Midbrain (tissue), 1 donor: ENCODE data around the gene AKIP1.
A peak's percentile ranks its signal among the peaks of the same experiment; 100 is the strongest.
"Not testable (repeated sequence)": the region's sequence is repeated elsewhere in the genome, so short reads cannot be mapped to it uniquely, and the experiment has no call there.

ENCODE experiments used
- DNase-seq: peaks from one replicate; lab custom pipeline; 2025; lab: John Stamatoyannopoulos, UW

Gene AKIP1, protein sequence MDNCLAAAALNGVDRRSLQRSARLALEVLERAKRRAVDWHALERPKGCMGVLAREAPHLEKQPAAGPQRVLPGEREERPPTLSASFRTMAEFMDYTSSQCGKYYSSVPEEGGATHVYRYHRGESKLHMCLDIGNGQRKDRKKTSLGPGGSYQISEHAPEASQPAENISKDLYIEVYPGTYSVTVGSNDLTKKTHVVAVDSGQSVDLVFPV

DNA sequence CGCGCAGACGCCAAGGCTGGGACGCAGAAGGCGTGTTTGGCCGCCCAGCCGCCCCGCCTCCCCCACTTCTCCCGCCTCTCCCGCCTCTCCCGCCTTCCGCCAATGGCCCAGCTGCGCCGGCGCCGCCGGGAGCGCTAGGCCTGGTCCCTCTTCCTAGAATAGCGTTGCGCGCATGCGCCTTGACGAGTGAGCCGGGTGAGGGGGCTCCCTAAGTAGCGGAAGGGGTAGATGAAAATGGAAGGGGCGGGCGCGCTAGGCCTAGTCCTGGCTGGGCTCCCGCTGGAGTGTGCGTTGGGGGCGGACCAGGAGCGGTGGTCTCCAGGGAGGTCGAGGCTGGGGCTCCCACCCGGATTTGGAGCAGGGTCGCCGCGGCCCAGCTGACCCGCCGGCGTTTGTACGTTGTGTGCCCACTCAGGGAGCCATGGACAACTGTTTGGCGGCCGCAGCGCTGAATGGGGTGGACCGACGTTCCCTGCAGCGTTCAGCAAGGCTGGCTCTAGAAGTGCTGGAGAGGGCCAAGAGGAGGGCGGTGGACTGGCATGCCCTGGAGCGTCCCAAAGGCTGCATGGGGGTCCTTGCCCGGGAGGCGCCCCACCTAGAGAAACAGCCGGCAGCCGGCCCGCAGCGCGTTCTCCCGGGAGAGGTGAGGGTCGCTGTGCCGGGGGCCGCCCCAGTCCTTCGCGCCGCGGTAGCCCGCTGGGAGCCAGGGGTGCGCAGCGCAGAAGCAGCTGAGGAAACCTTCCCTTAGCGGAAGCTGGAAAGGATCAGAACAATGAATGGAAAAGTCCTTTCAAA, at the start of gene AKIP1:
TSS of gene AKIP1 (plus strand) at position 161 of the 795 bp plus-strand sequence. CDS start at position 422, 261 bp downstream.
- DNase-seq: peak; percentile 97

DNA sequence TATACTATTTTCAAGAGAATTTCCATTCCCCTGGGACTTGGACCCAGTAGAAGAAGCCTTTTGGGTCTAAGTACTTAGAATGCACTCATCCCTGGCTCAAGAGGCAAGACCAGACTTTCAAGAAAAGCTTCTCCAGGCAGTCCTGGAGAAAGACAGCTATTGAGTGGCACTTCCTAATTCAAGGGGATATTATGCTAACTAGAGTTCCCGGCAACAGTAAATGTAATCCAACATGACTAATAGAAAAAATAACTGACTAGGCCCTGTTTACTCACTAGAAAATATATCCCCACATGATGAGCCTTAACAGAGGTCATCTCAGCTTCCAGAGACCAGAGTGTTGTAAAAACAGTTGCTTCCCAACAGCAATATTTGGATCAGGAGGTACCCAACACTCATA, 47.2 kb upstream of the AKIP1 start:
- no peak for DNase-seq

DNA sequence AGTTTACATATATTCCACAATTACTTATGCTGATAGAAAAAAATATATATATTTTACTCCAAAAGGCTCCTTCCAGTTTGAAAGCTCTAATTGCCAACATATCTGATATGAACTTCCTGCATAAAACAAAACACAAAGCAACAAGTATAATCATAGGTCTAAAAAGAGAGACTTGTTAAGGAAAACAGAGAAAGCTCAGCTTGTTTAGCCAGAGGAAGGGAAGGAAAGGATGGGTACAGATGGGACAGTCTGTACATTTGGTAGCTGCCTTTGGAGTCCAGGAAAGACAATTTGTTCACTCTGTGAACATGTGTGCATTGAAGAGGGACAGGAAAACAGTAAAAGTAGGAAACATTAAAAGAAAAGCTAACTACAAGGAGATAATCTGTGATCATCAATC, 45.7 kb upstream of the AKIP1 start:
- no peak for DNase-seq

DNA sequence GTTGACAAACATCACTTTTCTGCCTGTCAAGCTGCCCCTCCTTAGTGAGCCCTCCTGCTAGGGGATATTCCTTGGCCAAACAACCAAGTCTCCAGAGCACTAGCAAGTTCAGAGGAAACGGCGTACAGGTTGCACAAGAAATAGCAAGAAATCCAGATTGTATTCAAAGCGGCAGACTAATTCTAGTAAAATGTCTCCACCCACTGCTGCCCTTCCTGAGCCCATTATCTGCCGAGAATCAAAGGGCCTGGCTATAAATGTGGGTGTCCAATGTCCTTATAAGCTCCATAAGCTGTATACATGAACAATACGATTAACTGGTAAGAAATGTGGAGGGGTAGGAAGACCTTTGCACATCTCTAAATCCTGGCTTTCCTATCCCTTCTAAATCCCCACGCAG, 44.0 kb upstream of the AKIP1 start:
- DNase-seq: no peak

DNA sequence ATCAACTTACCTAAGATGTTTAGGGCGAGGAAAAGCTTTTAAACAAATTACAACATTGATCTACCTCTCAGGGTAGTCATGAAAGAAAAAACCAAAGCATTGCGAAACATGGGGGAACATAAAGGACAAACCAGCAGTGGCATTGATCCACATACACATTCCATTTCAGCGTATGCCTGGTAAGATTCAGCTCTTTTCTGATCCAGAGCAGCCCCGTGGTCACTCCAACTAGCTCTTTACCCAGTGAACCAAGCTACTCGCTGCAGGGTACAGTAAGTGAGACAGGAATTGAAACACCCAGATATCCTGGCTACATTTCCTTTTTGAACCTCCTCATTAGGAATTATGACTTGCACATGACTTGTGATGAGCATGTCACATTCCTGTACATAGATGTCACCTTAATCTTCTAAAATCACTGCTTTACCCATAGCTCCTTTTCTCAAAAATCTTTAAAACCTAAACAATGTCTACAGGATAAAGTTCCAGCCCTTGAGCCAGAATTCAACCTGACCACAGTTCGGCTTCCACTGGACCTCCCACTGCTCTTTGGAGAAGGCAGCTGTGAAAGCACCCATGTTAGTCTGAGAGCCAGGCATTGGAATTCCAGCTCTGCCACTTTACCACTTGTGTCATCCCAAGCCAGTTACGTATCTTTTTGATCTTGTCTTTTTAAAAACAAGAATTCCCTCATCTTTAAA, 42.9 kb upstream of the AKIP1 start:
- DNase-seq: no peak

DNA sequence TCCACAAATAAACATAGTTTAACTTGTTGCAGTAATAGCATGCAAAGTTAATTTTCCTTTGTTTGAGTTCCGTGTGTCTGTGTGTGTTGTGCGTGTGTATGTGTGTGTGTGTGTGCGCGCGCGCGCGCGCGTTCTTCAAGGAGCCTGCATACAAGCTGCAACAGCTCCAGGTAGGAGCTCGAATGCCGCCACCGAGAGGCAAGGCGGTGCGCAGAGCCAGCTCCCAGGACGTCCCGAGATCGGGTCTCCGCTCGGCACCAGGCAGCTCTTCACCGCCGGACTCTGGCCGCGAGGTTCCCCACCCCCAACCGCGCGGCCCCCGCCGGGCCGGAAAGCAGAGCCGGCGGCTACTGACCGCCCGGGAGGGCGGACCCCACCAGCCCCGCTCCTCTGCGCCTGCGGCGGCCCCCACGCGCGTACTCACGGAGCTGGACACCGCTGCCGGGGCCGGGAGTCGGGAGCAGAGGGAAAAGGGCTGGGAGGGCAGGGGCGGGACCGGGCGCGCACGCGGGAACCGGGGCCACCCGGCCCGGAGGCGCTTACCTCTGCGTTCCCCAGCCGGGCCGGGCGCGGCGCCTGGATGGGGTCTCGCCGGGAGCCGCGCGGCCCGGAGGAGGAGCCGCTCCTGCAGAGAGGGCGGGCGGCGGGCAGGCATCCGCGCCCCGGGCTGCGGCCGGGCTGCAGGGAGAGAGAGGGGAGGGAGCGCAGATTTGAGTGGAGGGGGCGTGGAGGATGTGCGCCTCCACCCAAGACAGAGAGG, 40.4 kb upstream of the AKIP1 start:
- peak; percentile 14 for DNase-seq

DNA sequence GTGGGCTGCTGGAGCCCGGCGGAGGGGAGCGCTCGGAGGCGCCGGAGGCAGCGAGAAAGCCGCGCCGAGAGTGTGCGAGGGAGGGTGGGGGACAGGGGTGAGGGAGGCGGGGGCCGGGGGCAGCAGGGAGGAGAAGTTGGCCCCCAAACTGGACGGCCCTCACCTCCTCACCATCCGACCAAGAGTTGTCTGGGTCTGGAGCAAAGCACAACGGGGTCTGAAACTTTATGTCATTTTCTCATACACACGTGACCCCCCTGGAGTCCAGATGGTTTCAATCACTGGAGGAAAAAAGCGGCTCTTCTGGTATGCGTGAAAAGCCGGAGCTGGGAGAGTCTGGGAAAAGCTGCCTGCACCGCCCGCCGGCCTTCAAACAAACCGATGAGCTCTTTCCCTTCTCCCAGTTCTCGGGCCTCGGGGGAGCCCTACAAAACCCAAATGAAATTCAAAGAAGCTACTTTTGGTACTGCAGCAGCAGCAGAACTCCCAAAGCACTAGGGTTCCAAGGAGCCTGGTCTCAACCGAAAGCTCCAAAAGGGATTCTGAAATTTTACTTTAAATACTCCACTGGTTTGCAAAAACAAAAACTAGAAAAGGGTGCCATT, 39.7 kb upstream of the AKIP1 start:
- DNase-seq: peak; percentile 59

DNA sequence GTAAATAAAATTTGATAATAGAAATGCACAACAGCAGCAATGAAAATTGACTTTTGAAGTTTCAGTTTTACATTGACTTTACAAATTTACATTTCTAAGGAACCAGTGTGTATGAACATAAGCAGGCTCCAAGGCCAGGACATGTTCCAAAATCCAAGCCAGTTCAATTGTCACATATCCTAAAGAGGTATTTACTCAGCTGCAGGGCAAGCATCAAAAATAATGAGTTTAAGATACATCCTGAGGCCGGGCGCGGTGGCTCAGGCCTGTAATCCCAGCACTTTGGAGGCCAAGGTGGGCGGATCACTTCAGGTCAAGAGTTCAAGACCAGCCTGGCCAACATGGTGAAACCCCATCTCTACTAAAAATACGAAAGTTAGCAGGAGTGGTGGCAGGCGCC, 39.0 kb upstream of the AKIP1 start:
- no peak for DNase-seq

DNA sequence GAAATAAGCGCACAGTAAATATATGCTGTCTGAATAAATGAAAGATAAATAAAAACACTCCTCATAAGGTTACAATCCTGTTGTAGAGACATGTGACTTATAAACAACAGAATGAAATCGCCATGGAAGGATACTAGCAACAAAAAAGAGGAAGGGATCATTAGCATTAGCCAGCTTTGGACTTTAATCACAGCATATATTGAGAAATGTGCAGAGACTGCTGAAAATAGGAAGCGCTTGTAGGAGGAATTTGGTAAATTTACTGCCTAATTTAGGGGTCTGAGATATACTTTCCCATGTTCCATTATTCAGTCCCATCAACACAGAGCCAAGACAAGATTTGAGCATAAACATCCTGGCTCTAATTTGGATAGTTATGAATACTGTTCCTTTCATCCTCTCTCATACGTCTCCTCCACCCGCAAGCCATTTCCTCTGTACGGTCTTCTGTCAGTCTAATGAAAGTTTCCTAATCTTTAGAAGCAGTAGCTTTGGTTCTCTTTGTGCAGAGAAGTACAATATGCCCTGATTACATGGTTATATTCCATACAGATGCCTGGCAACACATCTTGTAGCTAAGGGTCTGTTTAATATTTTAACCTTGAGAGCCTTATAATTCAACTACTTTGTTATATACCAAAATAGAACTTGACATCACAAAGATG, 37.1 kb upstream of the AKIP1 start:
- DNase-seq: peak; percentile 3

DNA sequence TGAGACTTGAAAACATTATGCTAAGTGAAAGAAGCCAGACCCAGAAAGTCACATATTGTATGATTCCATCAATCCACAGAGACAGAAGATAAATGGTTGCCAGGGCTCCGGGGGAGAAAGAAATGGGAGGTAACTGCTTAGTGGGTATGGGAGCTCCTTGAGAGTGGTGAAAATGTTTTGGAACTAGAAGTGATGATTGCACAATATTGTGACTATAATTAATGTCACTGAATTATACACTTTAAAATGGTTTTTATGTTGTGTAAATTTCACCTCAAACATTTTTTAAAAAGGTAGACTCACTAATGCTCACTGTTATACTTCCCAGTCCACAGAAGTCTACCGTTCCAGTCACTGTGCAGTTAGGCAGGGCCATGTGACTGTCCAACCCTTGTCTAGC, 32.2 kb upstream of the AKIP1 start:
- DNase-seq: no peak

DNA sequence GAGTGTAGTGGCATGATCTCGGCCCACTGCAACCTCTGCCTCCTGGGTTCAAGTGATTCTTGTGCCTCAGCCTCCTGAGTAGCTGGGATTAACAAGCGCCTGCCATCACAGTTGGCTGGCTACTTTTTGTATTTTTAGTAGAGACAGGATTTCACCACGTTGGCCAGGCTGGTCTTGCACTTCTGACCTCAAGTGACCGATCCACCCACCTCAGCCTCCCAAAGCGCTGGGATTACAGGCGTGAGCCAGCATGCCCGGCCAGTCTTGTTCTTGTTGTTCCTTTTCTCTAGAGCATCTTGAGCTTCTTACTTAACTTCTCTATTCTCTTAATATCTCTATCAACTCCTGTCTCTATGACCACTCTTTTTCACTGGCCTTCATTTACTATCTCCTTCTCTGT, 29.4 kb upstream of the AKIP1 start:
- not testable (repeated sequence) for DNase-seq

DNA sequence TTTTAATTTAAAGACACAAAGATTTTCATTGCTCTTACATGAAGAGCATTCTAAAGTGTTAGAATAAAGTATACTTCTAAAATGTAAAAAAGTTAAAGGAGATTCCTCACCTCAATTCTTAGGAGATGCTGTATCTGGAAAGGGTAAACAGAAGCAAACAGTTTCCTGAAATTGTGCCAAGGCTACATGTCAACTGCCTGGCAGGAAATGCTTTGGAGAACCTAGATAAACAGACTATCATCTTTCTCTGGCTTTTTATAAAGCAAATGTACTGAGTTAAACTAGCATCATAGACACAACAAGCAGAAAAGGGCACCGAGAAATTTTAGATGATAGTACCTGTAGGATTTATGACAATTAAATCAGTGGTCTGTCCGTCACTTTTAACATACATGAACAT, 24.7 kb upstream of the AKIP1 start:
- DNase-seq: no peak

DNA sequence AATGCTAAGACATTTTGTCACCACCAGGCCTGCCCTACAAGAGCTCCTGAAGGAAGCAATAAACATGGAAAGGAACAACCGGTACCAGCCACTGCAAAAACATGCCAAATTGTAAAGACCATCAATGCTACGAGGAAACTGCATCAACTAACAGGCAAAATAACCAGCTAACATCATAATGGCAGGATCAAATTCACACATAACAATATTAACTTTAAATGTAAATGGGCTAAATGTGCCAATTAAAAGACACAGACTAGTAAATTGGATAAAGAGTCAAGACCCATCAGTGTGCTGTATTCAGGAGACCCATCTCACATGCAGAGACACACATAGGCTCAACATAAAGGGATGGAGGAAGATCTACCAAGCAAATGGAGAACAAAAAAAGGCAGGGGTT, 19.8 kb upstream of the AKIP1 start:
- DNase-seq: not testable (repeated sequence)

DNA sequence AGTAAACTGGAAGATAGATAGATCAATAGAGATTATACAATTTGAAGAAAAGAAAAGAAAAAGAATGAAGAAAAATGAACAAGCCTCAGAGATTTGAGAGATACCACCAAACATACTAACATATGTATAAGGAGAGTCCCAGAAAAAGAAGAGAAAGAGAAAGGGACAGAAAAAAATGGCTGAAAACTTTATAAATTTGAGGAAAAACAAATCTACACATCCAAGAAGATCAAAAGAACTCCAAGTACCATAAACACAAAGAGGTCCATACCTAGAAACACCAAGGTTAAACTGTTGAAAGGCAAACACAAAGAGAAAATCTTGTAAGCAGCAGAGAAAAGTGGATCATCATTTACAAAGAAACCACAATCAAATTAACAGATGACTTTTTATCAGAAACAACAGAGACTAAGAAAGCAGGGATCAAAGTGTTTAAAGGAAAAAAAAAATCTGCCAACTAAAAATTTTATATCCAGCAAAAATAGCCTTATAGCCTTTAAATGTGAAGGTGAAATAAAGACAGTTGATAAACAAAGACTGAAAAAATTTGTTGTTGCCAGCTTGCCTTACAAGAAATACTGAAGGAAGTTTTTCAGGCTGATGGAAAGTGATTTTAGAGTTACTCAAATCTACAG, 11.8 kb upstream of the AKIP1 start:
- DNase-seq: no peak

DNA sequence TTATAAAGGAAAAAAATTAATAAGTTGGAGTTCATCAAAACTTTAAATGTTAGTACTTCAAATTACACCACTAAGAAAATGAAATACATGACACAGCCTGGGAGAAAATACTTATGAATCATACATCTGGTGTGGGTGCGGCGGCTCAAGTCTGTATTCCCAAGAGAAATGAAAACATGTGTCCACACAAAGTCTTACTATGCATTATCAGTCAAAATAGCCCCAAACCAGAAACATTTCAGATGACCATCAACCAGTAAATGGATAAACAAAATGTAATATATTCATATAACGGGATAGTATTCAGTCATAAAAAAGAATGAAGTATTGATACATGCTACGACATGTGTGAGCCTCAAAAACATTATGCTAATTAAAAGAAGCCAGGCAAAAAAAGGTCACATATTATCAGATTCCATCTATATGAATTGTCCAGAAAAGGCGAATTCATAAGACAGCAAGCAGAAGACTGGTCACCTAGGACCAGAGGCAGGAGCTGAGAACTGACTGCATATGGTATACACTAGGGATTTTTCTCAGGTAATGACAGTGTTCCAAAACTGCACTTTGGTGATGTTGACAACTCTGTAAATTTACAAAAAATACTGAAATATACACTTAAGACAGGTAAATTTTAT, 5.3 kb upstream of the AKIP1 start:
- no peak for DNase-seq

DNA sequence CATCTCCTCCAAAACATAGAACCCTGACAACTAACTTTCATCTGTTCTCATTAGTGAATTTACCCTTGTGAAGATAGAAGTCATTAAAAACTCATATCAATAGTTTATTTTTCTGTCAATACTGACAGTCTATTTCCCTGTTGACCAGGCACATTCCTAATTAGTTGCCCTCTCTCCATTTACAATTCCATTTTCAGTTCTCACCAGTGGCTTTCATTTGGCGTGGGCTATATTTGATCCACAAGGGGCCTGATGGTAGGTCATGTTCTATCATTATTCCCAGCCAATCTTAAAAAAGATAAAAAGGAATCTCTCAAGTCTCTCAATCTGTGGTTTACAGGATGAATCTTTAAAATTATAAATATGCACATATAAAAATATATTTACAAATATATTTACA, 3.9 kb upstream of the AKIP1 start:
- no peak for DNase-seq

DNA sequence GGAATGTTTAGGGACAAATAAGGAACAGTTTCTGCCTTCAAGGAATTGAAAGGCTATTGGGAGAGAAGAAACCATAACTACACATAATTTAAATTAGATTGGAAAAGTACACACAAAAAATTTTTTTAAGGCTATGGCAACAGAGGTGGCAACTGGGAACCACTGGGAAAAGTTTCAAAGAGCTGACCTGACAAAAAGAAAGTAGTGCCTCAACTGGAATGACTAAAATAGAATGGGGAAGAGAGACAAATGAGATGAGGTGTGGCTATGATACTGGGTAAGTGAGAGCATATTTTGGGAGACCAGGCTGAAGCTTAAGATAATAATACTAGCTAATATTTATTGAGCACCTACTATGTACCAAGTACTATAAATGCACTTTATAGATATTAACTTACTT, 2.9 kb upstream of the AKIP1 start:
- DNase-seq: no peak

DNA sequence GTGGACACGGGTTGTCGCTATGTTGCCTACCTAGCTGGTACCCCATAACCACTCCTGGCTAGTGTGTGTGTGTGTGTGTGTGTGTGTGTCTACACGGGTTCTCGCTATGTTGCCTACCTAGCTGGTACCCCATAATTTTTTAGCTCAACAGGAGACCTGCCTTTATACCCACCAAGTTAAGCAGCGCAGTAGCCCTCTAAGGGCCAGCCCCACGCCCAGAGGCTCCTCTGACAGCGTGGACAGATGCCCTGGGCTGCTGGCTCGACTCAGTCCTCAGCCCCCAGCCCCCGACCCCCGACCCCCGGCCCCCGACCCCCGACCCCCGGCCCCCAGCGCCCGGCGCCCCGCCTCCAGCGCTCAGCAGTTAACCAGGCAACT, 351 bp upstream of the AKIP1 start:
- no peak for DNase-seq

DNA sequence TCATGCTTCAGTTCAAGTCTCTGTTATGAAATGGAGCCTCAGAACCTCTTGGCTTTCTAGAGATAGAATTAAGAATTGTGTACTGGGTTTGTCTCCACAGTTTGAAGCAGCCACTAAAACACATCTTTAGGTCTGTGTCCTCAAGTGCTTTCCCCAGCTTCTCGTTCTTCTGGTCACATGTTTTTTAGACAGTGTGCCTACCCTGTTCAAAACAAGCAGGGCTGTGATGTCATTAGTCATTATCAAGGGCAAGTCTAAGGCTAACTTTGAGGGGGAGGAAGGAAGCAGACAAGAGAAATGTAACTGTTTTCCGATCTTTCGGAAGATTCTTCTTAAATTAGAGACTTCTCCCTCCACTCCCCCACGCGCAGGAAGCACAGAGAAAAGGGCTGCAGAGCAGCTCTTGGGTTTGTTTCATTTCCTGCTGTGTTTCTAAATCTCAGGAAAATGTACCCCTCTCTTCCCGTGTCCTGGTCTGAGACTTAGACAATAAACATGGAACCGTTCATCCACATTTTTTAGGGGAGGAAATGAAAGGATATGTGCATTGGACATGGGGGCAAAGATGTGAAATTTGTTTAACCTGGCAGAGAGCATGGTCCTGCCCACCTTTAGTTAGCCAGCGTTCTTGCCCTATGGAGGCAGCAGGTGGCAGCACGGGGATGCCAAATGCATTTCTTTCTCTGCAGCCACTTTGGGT, 3.1 kb downstream of the AKIP1 start:
- peak; percentile 28 for DNase-seq

DNA sequence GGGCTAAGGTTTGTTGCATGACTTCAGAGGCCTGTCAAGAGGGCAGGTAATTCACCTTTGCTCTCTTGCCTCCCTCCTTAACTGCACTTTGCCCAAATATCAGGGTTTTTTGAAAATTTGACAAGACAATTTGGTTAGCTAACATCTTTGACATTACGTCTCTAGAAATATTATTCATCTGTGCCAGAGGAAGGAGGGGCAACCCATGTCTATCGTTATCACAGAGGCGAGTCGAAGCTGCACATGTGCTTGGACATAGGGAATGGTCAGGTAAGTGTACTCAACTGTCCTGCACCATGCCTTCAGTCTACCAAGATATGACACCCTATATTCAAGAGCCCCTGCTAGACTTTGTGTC, 3.7 kb downstream of the AKIP1 start:
- DNase-seq: no peak
